ENCODE measurements around the gene CMIP.
"Not testable (repeated sequence)": the region's sequence is repeated elsewhere in the genome, so short reads cannot be mapped to it uniquely, and the experiment has no call there.

The CMIP gene

GRCh38 chr16:81687131-81687456 lies 242.5 kb downstream of the CMIP start:
- DNase-seq (ENCODE audit: low read depth): no peak

- DNase-seq (ENCODE audit: low read depth): no peak
Observed at GRCh38 chr16:81688182-81688581, 243.6 kb downstream of the CMIP start.

- DNase-seq (ENCODE audit: low read depth): not testable (repeated sequence)
Observed at GRCh38 chr16:81688839-81689238, 244.2 kb downstream of the CMIP start.

DNA sequence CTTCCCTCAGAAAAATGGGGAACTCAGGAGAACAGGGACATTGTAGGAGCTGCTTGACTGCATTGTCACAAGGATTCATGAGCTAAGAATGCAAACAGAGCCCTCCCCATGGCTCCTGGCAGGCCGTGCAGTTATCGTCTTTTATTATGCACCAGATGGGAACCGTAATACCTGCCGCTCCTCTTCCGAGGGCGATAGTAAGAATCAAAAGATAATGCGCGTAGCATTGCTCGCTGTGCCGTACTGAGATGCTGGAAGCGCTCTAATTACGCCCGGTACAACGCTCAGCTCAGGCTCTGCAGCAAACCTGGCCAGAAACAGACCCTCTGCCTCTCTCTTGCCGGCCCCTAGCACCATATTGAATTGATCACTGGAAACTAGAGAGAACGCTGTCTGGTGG lies 247.4 kb downstream of the CMIP start:
- DNase-seq (ENCODE audit: low read depth): no peak

DNA sequence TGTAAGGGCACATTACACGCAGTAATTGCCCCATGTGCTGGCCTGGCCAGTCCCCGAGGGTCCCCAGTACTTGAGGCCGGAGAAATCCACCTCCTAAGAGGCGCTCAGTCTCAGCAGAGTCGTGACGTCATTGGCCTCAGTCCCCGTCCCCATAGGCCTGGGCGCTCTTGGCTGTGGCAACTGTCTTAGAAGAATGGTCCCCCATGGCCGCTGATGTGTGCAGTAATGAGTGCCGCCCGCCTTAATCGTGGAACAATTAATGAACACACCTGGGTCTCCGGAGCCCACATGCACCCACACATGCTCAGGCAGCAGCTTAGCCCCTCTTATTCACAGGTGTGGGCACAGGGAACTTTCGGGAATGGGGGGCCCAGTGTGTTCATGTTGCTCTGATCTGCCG lies 248.0 kb downstream of the CMIP start:
- no peak for DNase-seq (ENCODE audit: low read depth)

GRCh38 chr16:81693041-81693743 lies 248.6 kb downstream of the CMIP start:
- no peak for DNase-seq (ENCODE audit: low read depth)

DNA sequence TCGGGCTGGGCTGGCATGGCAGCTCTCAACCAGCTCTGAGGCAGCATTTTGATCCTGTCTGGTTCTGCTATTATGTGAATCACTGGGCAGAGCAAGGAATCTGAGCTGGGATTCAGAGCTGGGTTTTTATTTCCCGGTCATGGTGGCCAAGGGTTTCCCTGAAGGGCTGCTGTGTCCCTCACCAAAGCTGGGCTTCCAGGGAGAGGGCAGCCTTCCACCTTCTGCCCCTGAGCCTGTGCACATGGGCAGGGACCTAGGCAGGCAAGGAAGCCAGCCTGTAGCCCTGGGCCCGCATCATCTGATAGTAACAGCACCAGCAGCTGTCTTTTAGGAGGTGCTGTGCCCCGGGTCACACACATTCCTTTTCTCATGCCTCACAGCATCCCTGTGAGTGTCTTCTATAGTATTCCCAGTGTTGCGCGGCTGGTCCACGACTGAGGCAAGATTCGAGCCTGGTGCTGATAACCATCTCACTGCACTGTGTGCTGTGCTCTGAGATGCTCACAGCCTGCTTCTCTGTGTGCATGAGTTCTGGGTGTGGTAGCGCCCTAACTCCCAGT lies 249.2 kb downstream of the CMIP start:
- no peak for DNase-seq (ENCODE audit: low read depth)

DNA sequence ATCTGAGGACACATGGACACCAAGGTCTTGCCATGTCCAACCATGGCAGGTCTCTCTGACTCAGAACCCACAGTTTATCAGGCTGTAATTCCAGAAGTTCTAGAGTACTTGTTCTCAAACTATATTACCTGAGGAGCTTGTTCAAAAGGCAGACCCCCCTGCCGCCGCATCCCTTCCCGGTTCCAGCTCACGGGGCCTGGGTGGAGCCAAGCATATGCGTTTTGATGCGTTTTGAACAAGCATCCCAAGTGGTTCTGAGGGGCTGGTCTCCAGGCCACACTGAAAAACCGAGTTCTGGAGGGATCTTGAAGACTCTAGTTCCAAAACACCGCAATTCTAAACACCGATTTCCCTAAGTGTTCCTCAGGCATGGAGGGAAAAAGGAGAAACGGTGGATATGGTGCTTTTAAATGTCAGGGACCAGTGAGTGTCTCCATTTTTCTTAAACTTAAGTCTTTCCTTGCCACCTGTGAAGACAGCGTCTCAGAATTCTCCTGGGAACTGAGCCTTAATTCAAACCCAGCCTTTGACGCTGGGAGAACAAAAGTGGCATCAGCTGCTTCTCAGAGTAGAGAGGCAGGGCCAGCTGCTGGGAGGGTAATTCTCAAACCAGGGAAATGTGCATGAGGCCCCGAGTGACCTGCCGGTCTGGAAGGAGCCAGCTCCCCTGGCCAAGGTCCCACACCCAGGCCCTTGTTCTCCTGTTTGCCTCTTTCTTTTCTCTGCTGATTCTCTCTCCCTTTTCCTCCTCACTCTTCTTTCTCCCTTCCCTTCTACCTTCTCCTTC lies 250.1 kb downstream of the CMIP start:
- DNase-seq (ENCODE audit: low read depth): no peak

- DNase-seq (ENCODE audit: low read depth): no peak
Observed at GRCh38 chr16:81695321-81696165, 250.9 kb downstream of the CMIP start.

GRCh38 chr16:81696166-81696960 lies 251.8 kb downstream of the CMIP start:
- DNase-seq (ENCODE audit: low read depth): no peak

GRCh38 chr16:81696961-81697615 lies 252.5 kb downstream of the CMIP start:
- no peak for DNase-seq (ENCODE audit: low read depth)

DNA sequence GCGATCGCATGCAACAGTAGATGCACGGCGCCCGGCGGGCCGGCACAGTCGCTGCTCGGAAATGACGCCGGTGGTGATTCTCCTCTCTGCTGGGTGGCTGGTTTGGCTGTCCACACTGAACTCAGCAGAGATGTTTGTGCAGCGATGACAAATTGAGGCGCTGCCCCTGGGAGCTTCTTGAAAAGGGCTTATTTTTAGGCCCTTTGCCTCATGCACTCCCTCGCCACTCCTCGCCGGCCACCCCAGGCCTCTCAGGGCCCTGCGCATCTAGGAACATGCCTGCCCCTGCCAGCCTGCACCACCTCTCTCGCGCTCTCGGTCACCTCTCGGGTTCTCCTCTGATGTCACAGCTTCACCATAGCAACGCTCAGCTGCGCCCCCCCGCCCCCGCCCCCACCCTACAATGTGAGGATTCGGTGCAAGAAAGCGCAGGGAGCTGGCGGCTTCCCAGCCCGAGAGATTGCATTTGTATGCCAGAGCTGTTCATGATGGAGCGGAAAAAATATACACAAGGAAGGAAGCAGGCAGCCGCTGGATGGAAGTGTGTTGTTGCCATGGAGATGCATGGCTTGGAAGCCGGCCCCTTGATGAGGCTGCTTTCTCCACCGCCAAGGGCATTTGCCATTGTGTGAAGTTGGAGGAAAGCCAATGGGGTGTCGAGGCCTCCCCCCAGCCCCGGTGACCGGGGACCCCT lies 253.2 kb downstream of the CMIP start:
- DNase-seq (ENCODE audit: low read depth): no peak

DNA sequence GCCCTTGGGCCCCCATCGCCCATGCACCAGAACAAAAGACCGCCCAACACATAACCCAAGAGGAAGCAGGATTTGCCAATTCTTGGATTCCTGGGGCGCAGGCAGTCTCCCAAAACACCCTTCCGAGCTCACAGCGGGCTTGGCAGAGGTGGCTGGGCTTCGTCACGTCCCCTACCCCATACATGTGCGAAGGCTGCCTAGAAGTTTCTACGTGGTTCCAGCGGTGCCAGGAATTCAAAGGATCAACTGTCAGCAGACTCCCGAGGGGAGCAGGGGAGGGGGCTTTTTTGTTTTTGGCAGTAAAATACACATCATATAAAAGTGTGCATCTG lies 253.7 kb downstream of the CMIP start:
- DNase-seq (ENCODE audit: low read depth): no peak

- no peak for DNase-seq (ENCODE audit: low read depth)
Observed at GRCh38 chr16:81699596-81699995, 255.0 kb downstream of the CMIP start.

DNA sequence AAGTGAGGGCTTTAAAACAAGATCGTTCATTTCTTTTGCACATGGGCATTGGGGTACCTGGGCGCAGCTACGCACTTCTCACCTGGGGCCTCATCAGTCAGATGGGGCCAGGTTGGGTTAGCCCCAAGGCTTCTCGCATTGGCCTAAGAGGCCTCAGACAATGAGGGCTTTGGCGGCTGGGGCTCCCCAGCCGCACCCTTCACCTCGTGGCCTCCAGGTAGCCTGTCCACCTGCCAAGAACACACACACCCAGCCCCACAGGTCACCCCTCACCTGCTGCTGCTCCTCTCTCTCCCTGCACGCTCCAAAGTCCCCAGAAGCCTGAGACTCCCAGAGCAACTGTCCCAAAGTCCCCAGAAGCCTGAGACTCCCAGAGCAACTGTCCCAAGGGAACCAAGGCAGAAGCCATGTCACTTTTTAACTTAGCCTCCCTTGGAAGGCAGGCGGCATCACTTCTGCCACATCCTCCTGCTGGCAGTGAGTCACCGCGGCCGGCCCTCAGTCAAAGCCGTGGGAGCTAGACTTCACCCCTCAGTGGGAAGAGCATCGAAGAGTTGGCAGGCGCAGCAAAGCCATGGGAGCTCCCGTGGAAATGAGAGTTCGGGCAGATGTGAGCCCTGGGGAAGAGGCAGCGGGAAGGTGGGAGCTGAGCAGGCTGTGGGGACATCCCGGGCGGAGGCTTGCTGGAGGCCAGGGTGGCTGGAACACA lies 255.6 kb downstream of the CMIP start:
- DNase-seq (ENCODE audit: low read depth): no peak

DNA sequence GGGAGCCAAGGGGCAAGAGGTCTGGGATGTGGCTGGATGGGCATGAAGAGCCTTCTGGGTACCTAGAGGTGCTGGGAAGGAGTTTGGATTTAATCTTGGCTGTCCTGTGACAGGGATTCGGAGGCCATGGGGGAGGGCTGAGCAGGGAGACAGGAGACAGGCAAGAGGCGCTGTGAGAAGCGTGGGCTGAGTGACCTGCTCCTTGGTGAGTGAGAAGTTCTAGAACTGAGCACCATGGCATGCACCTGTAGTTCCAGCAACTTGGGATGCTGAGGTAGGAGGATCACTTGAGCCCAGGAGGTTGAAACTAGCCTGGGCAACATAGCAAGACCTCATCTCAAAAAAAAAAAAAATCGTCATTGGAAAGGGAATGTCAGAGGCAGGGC lies 256.2 kb downstream of the CMIP start:
- DNase-seq (ENCODE audit: low read depth): no peak

DNA sequence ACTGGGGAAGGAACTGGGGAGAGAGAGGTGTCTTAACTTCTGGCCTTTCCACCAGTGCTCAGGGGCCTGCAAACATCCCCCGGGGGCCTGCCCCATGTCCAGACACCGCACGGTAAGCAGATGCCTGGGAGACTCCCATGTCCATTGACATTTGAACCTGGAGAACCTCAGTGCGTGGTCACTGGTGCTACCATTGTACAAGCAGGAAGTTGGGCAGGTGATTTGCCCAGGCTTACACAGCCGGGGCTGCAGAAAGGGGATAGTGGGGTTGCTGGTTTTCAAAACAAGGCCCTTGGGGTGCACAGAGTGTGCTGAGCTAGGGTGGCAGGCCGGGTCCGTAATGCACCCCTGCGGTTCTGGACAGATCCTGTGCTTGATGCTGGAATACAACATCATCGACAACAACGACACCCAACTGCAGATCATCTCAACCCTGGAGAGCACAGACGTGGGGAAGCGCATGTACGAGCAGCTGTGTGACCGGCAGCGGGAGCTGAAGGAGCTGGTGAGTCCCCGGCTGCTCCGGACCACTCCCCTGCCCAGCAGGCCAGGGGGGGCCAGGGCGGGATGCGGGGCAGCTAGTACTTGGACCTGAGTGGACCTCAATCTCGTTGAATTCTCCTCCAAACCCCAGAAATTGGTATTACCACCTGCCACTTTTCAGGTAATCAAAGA lies 256.8 kb downstream of the CMIP start:
- DNase-seq (ENCODE audit: low read depth): no peak

DNA sequence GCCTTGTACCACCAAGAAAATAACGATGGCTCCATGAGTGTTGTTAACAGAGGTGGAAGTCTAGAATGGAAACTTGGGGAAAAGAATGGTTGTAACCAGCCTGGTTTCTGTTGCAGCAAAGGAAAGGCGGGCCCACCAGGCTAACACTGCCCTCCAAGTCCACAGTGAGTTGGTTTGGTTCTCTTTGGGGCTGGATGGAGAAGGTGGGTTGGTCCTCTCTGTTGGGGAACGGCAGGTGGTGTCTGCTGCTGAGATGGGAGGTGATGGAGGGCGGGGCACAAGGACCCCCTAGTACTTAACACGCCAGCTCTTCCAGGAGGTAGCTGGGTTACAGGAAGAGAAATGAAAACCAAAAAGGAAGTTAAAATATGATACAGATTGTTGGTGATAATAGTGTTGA lies 257.9 kb downstream of the CMIP start:
- DNase-seq (ENCODE audit: low read depth): no peak
